ENCODE measurements around the gene VKORC1.

Gene VKORC1

DNA sequence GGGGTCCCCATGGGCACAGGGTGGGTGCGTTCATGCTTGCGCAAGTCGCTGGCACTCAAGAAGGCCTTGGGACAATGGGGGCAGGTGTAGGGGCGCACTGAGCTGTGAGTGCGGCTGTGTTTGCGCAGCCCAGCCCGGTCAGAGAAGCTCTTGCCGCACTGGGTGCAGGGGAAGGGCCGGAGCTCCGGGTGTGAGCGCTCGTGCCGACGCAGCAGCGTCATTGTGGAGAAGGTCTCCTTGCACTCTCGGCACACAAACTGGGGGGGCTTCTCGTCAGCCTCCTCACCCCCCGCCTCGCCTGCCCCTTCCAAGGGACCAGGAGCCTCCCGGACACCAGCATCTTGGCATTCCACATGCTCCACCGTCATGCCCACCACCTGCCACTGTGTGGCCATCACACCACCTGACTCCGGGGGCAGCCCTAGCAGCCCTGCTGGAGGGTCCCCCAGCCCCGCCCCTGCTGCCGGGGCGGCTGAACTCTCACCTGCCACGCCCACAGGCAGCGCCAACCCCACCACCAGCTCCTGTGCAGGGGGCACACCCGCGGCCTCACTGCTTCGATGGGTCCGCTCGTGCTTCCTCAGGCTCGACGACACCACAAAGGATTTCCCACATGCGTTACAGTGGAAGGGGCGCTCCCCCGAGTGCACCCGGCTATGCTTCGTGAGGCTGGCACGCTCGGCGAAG lies 33.3 kb downstream of the VKORC1 start:
- DNase-seq: no peak

DNA sequence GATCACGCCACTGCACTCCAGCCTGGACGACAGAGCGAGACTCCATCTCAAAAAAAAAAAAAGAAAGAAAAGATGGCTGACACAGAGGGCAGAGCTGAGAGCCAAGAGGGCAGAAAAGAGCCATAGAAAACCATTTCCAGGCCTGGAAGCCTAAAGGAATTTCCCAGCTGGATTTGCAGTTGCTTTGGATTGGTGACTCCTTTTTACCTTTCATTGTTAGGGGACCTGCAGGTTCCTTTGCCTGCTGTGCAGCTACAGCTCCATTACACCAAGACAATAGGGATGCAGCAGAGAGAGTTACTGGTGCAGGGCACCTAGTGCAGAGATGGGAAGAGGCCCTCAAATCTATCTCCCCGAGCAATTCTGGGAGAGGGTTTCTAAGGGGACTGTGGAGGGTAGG lies 39.0 kb downstream of the VKORC1 start:
- no peak for DNase-seq

DNA sequence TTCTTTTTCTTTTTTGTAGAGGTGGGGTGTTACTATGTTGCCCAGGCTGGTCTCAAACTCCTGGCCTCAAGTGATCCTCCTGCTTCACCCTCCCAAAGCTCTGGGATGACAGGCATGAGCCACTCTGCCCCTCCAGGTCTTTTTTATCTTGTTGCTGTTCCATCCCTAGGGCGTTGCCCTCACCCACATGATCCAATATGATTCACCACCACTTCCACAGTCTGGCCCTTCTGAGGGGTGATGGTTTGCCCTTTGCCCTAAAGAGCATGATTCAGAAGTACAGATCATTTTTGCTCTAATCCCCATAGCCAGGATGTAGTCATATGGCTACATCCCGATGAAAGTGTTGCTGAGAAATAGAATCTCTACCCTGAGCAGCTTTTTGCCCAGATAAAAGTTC lies 42.5 kb downstream of the VKORC1 start:
- no peak for DNase-seq

DNA sequence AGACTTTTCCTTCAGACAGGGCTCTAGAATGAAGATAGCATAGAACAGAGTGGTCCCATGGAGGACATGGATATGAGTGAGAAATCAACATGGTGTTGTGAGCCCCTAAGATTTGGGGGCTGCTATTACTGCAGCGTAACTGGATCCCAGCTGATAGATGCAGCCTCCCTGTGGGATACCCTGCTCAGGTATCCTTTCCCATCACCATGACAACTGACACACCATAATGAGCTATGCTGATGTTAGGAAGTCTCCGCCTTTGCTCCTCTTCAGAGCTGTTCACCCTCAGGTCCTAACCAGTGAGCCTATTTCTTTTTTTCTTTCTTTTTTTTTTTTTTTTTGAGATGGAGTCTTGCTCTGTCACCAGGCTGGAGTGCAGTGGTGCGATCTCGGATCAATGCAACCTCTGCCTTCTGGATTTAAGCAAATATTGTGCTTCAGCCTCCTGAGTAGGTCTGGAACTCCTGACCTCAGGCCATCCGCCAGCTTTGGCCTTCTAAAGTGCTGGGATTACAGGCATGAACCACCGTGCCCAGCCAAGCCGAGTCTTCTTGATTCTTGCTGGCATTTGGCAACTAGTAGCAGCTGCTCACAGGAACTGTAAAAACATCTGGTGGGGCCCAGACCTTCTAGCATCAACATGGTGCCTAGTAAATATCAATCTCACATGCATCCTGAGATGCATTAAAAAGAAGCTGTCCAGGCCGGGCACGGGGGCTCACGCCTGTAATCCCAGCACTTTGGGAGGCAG lies 44.1 kb downstream of the VKORC1 start:
- DNase-seq: no peak

DNA sequence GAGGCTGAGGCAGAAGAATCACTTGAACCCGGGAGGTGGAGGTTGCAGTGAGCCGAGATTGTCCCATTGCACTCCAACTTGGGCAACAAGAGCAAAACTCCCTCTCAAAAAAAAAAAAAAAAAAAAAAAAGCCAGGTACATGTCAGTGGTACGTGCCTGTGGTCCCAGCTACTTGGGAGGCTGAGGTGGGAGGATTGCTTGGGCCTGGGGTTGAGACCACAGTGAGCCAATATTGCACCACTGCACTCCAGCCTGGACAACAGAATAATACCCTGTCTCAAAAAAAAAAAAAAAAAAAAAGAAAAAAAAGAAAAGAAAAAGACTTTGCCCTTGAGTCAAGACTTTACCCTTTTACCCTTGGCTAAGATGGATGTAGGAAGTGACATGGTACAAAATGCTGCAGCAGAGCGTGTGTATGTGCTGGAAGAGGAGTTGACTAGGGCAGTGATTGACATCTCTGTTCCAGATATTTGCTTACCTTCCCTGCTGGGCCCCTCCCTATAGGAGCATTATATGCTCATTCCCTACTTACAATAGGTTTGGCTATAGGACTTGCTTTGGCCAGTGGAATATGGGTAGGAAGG lies 50.6 kb downstream of the VKORC1 start:
- DNase-seq: no peak

DNA sequence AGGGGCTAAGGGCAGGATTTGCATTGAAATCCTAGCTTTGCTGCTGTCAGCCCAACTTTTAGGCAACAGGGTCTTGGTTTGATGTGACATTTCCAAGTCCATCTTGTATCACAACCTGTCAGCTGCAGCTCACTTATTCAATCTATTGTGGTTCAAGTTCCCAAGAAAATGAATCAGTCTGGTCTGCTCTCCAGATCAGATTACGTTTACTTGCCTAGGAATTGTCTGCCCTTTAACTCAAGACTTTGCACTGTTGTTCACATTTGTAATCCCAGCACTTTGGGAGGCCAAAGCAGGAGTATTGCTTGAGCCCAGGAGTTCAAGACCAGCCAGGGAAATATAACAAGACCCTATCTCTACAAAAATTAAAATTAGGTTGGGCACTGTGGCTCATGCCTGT lies 51.2 kb downstream of the VKORC1 start:
- no peak for DNase-seq

DNA sequence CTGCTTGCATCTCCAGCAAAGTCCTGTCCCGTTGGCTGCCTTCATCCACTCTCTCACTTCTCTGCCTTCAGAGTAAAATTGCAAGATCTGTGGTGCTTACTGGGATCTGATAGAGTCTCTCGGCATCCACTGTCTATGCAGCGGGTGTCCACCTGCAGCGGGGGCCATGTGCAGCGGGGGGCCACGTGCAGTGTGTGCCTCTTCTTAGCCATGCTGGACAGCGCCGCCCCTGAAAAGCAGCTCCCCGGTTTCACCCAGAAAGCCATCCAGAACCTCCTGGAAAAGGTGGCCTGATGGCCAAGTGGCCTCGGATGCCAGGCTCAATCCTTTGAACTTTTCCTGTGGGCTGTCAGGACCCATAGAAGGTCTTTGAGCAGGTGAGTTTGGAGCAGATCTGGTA lies 51.7 kb downstream of the VKORC1 start:
- DNase-seq: no peak

All from NCI-H1092 (cell line).